HCT116 (cell line): Measurements from ENCODE around the gene SKI.

Source experiments
- ATF3 ChIP-seq: IDR thresholded peaks from 2 replicates; pipeline ENCODE4 v1.6.1; 2012
- CEBPB ChIP-seq: IDR thresholded peaks from 2 replicates; pipeline ENCODE4 v1.6.1; 2012; ENCODE audit warnings: low read depth
- CTCF ChIP-seq, 3 experiments: fragments of 200-600 bp in 1 of 3; sonication (generic) in 1 of 3; IDR thresholded peaks in 2 of 3; conservative IDR thresholded peaks in 1 of 3; 2 replicates each; pipeline ENCODE4 v1.5.1; 2012 to 2017; ENCODE audit warnings: low read depth in 2 of 3, low read length in 2 of 3, antibody characterized with exemption in 1 of 3, borderline replicate concordance in 1 of 3, control low read depth in 1 of 3, mild to moderate bottlenecking in 1 of 3, mixed read lengths in 1 of 3, mixed run types in 1 of 3, moderate library complexity in 1 of 3; ENCODE audit not compliant: insufficient read depth in 1 of 3
- JUND ChIP-seq: IDR thresholded peaks from 2 replicates; pipeline ENCODE4 v1.6.1; 2012
- POLR2A ChIP-seq: IDR thresholded peaks from 2 replicates; pipeline ENCODE4 v1.7.0; 2011; ENCODE audit warnings: borderline replicate concordance; ENCODE audit not compliant: insufficient read depth, insufficient read length; ENCODE audit errors: extremely low read depth
- POLR2AphosphoS5 ChIP-seq: IDR thresholded peaks from 2 replicates; pipeline ENCODE4 v1.6.1; 2011; ENCODE audit warnings: mild to moderate bottlenecking, low read depth, low read length, moderate library complexity
- REST ChIP-seq: IDR thresholded peaks from 2 replicates; pipeline ENCODE4 v1.6.1; 2012; ENCODE audit warnings: low read depth
- SIN3A ChIP-seq: IDR thresholded peaks from 2 replicates; pipeline ENCODE4 v1.6.1; 2012; ENCODE audit warnings: low read depth

GRCh38 chr1:2337501-2337900 lies 109.4 kb downstream of the SKI start:
- TF ChIP-seq CTCF (IDR thresholded peaks at IDR 0.05 in 2 of 3, conservative IDR thresholded peaks at IDR 0.05 in 1 of 3; ENCODE audit: borderline replicate concordance in 1 of 3, insufficient read depth in 1 of 3, low read depth in 2 of 3, low read length in 2 of 3) (no peak), REST (no peak), POLR2AphosphoS5 (no peak), JUND (no peak), POLR2A (no peak), ATF3 (no peak), CEBPB (no peak), SIN3A (no peak)
